HPDE6-E6E7 (cell line): ENCODE measurements around the gene CUBN.
A peak's percentile ranks its signal among the peaks of the same experiment; 100 is the strongest.

Experiments used
- DNase-seq: peaks from one replicate; pipeline ENCODE4 v3.0.0; 2011; ENCODE audit warnings: missing footprints; ENCODE audit errors: extremely low spot score

The CUBN gene

DNA sequence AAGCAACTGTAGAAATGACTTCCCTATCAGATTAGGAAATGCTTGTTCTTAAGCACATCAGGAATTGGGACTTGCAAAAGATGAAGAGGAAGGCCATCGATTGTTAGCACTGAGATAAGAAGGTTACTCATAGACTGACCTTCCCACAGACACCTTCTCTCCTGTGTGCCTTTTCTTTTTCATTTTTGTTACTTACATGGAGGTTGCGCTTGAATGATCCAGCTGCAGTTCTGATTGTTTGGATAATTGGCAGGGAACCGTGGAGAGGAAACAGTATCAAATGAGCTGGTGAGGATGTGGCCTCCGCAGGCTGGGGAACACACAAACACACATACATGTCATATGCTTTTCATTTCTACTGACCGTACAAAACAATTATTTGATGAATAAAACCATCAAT lies 177.5 kb downstream of the CUBN start:
- no peak for DNase-seq

DNA sequence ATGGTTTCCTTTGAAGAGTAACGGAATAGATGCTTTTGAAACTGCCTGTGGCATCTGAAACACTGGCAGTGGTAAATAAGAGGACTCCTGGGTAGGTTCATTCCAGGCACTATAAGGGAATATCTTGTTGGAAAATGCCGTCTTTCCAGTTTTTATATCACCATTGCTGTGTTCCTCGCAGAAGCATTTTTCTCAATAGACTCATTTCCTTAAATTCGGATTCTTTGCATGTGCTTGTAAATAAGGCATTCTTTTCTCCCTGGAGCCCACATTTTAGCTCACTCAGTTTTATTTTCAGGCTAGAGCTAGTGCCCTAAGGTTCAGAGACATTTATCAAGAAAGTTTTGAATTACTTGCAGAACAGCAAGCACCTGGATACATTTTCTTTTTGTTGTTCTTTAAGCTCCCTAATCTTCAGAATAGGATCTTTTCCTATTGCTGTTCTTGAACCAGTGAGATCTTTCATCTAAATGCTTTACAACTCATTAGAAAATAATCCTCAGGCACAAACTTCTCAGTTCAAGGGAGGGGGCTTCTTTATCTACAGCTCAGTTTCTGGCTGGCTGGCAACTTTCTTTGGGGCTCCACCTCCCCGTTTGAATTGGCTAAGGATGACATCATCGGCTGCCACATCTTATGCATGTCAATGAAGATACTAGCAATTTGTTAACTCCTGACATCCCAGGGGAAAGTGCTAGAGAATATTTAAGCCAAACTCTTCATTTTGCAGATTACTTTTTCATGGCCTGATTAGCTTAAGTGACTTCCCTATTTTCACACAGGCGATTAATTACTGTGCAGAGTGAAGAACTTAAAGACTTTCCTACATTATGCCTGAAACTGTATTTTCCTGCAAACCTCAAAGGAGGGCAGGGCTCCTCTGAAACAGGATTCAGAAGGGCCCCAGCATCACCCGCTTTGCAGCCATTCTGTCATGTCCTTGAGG lies 178.7 kb downstream of the CUBN start:
- peak; percentile 8 for DNase-seq

DNA sequence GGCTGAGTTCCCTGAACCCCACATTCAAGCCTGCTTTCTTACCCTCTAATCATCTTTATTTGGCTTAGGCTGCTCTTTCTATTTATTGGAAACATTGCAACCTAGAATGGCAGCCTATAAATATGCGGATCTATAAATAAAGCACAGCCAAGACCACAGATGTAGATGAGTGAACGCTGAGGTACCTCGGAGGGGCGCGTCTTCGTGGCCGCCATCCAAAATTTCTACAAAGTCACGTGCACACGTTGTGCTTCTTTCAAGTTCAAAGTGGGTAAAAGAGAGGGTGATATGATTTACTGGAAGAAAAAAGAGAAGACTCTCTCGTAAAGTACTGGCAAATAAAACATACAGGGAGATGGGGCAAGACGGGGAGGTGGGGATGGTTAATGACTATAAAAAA lies 179.8 kb downstream of the CUBN start:
- no peak for DNase-seq

DNA sequence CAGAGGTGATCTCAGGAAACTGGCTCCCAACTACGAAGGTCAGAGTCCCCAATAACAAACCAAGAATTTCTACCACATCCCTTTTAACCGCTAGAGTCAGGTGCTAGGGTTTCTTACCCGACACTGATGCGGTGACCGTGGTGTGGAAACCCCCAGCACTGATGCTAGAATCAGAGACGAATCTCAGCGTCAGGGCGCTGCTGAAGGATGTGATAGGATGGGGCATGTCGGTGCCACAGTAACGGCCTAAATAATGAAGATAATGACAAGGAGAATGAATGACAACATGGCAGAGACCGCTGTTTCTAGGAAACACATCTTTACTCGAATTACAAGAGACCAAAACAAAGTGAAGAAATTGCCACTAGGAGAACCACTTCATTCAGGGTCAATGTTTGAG lies 181.2 kb downstream of the CUBN start:
- no peak for DNase-seq

DNA sequence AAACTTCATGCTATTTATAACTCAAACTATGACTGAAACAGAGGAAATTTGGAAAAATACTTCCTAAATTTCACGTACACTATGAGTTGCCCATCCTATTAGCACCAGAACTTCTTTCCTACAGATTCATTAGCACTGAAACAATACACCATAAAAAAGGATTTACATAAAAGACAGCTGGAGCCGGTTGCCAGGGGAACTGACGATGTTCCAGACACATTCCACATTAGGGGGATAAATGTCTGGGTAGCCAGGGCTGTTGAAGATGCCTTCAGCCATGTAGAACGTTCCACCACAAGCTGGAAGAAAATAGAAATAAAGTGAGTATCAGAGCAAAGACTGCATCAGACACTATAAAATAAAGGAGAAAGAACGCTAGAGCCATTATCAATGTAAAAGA lies 182.5 kb downstream of the CUBN start:
- DNase-seq, result no peak

DNA sequence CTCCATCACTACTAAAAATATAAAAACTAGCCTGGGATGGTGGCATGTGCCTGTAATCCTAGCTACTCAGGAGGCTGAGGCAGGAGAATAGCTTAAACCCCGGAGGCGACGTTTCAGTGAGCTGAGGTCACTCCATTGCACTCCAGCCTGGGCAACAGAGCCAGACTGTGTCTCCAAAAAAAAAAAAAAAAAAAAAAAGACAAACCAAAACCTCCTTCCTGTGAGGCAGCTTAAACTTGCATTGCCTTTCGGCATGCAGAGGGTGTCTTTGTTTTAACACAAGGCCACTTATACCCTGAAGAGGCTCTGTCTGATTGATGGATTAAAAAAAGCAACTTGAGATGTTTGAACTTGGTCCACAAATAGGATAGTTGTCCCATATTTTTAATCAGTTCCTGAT lies 184.0 kb downstream of the CUBN start:
- DNase-seq, result no peak

DNA sequence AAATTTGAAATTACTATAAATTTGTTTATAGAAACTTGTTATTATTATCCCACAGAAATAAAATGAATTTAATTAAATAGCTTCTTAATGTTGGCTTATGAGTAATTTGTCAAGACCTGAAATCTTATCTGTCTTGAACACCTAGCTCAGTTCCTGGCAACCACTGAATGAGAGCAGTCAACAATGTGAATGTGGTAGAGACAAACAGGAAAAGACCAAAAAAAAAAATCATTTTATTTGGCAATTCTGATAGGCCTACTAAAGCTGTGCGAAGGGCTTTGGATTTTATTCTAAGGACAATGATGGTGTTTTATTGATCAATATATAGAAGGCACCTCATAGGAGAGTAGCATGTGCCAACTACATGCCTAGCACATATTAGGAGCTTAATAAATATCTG lies 184.6 kb downstream of the CUBN start:
- no peak for DNase-seq

DNA sequence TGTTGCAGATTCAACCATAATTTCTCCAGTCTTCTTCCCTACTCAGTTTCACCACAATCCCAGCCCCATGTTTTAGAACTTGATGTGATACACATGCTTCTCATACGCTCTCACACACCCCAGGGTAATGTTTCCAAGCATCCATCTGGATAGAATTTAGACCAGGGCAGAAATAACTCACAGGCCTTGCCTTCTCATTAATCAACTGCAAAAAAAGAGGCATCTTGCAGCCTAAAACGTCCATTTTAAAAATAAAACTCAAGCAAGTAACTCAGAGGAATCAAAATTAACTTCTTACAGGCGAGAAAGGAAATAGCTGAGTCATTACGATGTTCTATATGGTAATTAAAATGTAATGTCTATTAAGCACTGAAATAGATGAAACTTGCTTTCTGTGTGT lies 185.2 kb downstream of the CUBN start:
- DNase-seq, result no peak

DNA sequence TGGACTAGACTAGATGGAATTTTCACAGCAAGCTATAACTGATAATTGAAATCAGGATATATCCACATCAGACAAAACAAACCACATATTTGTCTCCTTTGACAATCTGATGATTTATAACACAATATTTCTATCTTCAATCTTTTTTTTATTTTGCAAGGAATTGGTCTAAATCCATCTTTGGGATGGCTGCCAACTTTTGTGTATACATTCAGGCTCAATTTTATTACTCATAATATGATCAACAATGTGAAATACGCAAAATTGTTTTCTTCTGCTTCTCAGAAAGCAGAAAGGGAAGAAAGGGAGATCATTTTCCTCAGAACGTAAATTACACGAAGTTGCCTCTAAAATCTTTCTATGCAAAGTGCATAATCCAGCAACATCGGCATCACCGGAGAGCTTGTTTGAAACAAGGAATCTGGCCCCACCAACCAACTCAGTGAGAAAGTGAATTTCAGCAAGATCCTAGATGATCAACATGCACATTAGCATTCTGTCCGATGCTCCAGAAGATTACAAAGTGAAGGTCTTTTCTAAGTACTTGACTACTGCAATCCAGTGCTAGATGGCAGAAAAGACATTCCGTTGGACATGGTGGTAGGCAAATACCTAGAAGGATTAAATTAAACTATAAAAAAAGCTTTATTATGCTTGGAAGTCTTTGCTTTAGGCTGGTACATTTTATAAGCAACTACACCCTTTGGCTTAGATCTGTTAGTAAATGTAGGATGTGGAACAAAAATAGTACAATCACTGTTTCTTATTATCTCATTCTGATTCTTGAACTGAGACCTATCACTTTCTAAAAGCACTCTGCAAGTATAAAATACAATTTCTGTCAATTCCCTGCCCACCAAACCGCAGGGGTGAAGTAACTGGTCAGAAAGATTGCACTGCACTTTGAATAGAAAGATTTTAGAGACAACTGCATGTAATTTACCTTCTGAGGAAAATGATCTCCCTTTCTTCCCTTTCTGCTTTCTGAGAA lies 186.0 kb downstream of the CUBN start:
- DNase-seq, result no peak

DNA sequence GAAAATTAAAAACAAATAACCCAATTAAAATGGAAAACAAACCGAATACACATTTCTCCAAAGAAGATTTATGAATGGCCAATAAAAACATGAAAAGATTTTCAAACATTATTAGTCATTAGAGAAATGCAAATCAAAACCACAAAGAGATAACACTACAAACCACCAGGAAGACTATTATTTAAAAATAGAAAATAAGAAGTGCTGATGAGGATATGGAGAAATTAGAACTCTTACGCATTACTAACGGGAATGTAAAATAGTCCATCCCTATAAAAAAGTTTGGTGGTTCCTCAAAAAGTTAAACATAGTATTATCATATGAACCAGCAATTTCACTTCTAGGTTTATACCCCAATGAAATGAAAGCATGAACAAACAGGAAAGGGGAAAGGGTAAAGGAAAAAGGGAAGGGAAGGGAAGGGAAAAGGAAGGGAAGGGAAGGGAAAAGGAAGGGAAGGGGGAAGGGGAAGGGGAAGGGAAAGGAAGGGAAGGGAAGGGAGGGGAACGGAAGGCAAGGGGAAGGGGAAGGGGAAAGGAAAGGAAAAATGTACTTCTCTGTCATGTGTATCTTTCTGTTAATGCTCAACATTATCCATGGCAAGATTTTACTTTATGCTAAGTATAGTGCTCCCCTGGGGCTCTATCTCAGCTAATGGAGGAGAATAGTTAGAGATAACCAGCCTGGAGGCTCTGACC lies 187.1 kb downstream of the CUBN start:
- no peak for DNase-seq

DNA sequence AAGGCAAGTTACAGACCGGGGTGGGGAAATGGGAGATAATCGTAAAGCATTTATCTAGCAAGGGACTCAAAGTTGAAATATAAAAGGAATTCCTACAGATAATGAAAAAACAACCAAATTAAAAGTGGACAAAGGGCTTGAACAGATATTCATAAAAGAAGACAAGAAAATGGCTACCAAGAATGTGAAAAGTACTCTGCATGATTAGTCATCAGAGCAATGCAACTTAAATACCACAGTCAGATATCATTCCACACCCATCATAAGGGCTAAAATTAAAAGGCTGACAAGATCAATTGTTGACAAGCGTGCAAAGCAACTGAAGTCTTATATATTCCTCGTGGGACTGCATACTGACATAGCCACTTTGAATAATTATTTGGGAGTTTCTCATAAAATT lies 187.7 kb downstream of the CUBN start:
- no peak for DNase-seq

DNA sequence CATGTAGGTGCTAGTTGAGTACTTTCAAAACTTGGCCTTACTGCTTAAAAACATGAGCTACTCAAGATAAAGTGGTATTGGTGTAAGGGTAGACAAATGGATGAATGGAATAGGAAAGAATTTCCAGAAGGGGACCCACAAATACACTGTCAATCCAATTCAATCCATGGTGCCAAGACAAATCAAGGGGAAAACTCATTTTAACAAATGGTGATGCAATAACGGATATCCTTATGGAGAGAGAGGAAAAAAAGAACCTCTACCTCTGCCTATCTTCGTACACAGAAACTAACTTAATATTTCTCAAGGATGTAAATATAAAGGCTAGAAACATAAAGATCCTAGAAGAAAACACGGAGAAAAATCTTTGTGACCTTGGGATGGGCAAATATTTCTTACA lies 188.5 kb downstream of the CUBN start:
- no peak for DNase-seq

DNA sequence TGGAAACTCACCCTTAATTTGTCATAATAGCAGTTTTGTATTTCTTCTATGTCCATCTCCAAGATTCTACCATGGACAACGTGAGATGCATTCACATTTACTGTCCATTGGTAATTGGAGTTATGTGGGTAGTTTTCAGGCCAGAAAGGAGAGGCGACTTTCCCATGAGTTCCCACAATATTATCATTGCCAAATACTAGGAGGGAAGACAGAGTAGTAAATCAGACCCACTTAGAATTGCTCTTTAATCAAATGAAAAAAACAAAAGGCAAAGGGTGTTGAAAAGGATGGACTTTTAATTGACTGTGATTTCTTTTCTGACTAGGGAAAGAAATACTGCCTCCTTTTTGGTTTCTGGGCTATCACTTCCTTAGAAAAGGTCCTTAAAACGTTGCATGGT lies 190.7 kb downstream of the CUBN start:
- no peak for DNase-seq

DNA sequence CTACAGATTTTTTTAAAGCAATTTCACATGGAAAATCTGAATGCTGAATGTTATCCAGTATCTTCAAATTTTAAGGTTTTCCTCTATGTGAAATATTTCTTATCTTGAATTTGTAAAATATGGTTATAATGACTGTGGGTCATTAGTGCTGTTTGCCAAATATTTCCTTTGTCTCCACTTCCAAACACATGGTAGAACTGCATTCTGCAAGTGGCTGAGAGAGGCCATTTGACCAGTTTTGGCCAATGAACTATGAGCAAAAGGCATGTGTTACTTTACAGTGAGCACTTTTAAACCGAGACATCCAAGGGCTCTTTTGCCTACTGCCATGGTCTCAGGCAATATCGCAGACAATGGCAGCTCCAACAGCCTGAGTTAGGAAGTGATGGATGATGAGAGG lies 195.2 kb downstream of the CUBN start:
- no peak for DNase-seq

DNA sequence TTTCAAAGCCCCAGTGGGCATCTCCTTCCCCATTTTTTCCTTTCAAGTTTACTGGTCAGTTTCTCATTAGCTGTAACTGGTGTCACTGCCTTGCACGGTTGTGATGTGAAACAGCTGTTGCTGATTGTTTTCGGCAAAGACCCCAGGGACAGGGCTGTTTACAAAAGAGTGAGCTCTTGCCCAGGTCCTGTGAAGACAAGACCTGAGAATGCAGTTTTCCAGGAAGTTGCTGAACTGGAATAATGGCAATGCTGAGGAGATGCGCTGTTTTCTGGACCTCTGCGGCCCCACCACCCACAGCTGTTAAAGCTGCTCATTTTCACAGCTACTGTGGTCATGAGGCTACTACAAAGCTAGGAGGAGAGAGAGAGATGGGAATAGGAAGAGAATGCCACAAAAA lies 195.8 kb downstream of the CUBN start:
- DNase-seq, result no peak

DNA sequence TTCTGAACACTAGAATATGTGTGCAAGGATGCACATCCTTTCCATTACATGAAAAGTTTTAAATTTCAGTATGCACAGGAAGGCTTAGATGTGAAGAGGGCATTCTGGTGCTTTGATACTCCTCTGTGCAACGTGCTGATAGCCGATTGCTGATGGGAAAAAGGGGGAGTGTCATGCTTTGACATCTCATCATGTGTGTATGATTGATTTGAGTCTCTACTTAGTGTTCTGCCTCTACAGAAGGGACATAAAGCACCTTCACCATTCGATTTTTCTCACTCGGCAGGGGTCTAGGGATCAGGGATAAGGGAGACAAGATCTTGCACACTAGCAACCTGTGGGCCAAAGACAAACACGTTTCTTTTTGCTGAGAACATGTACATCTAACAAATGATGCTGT lies 197.7 kb downstream of the CUBN start:
- DNase-seq, result no peak

DNA sequence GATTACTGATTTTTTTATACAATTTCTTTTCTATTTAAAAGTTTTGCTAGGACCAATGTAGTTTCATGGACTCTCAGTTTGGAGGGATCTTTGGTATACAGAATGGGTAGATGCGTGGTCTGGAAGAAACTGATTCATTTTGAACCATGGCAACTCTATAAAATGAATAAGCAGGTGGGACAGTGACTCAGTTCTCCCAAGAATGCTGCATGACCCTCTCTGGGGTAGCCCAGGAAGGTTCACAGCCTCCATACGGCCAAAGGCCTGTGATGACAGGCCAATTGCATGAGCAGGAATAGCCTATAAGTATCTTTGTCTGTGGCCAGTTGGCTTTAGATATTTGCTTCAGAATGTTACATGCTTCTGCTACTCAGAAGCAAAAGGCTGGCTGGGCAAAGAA lies 199.1 kb downstream of the CUBN start:
- DNase-seq, result no peak

DNA sequence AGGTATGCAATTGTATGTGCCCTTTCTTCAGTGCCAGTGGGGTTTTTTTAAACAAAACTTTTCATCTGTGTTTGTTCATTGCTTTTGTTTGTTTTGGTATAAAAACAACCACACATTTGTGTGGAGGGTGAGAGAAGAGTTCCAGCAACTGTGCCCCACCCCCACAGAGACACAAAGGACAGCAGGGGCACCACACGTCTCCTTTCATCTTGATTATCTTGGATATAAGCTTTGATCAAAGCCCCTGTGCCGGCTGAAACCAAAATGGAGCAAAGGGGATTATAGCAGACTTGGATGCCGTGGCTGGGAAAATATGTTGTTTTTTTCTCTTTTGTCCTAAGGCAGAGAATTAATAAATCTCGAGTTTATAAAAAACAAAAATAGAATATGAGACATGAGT lies 200.5 kb downstream of the CUBN start:
- no peak for DNase-seq

DNA sequence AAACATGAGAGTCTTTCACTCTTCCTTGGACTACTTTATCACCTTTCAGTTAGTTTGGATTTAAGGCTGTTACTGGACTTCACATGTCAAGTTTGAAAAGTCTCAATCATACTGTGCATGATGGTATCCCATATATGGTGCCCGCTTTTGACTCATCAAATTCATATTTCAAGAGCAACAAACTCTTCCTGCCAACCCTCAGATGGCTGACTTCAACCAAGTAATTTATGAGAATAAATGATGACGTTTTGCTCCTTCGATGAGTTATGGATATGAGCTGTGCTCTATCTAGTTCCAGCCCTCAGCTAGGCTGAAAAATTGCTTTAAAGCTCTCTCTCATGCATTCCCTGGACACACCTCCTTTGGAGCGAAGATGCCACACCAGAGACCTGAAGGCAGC lies 202.1 kb downstream of the CUBN start:
- no peak for DNase-seq

DNA sequence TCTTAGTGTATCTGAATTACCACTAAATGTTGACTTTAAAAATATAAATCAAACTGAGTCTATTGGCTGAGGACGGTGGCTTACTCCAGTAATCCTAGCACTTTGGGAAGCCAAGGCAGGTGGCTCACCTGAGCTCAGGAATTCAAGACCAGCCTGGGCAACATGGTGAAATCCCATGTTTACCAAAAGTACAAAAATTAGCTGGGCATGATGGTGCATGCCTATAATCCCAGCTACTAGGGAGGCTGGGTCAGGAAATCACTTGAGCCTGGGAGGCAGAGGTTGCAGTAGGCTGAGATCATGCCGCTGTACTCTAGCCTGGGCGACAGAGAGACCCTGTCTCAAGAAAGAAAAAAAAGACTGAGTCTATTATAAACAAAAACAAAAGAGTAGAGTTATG lies 205.9 kb downstream of the CUBN start:
- DNase-seq, result no peak

DNA sequence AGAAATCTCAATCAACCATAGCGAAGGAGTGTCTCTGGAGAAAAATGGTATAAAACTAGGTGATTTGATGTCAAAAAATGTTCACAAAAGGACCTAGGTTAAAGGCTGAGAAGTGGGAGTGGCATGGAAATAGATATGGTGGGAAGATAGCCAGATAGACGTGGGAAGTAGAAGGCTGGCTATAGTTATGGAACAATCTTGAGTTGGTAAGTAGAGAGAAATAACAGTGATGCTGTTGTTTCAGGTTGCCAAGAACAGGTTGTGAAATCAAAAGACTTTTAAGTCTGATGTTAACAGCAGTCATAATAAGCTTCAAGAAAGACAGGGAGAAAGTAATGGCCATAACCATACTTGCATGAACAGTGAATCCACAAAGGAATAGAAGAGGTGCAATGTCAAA lies 206.3 kb downstream of the CUBN start:
- no peak for DNase-seq
